ENCODE measurements around the gene PRM1.

The PRM1 gene

DNA sequence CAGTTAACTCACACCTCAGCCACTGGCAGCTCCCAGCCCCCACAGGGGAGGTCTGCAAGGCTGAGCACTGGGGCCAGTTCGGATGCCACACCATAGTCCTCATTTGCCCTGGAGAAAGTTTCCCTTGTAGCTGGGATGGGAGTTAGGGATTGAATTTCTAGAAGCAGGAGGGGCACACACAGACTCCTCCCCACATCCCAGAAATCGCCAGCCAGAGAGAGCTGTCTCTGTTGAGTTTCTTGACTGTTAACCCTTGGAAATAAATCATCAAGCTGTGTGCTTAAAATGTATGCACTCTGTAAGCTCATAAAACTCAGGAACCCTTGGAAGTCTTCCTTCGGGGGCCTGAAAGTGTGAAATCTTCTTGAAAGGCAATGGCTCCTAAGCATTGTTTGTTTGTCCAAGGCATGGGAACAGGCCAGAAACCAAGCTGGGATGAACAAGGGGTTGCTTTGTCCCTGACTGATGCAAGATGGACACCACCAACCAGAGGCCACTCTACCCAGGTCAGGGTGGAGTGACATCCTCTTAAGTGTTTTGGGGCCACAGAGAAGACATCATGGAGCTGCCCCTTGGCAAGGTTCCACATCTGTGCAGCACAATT lies 7.3 kb downstream of the PRM1 start:
- H3K23ac ChIP-seq (ENCODE audit: low read depth, low read length, poor library complexity): no peak overlapping the region
- H4K8ac ChIP-seq (ENCODE audit: low read depth, low read length): no peak overlapping the region
- H3K9ac ChIP-seq (ENCODE audit: low read depth, low read length, poor library complexity): no peak overlapping the region
- H3K27me3 ChIP-seq (ENCODE audit: control insufficient read depth in 3 of 3, insufficient read depth in 3 of 3, low read depth in 1 of 3, low read length in 3 of 3): no peaks in the 10 kb centered on the region
- H2AFZ ChIP-seq (ENCODE audit: low read length): peak overlapping the region; percentile 75
- WGBS, 2 donors (ENCODE audit: extremely low coverage in 2 of 2, insufficient read length in 2 of 2, insufficient replicate concordance in 1 of 2): no CpG with 5 or more reads among the region's 3 CpGs
- no peak overlapping the region for H3K14ac ChIP-seq (ENCODE audit: low read length)
- no peak overlapping the region for H3K4me3 ChIP-seq (ENCODE audit: low read length in 2 of 2)
- no peak for DNase-seq (ENCODE audit: low spot score)
- no peaks in the 10 kb centered on the region for H3K9me3 ChIP-seq (replicated peaks in 1 of 2; ENCODE audit: control insufficient read depth in 2 of 2, insufficient read depth in 1 of 2, low read depth in 1 of 2, low read length in 2 of 2)
- no peaks in the 10 kb centered on the region for H3K79me1 ChIP-seq (ENCODE audit: low read depth, low read length)
- H3K36me3 ChIP-seq (replicated peaks in 1 of 2; ENCODE audit: control insufficient read depth in 2 of 2, insufficient read depth in 2 of 2, low read length in 2 of 2): no peaks in the 10 kb centered on the region
- H2AK5ac ChIP-seq (ENCODE audit: low read depth, low read length): peak overlapping the region; percentile 53
- no peak overlapping the region for H2BK5ac ChIP-seq (ENCODE audit: low read length)
- H2BK12ac ChIP-seq (ENCODE audit: low read length): peak overlapping the region; percentile 78
- no peak overlapping the region for H3K4ac ChIP-seq (ENCODE audit: low read length)
- peak overlapping the region; percentile 89 for H3K18ac ChIP-seq (ENCODE audit: low read length)
- H3K4me1 ChIP-seq (ENCODE audit: control insufficient read depth in 2 of 2, insufficient read depth in 1 of 2, low read depth in 1 of 2, low read length in 2 of 2): peaks cover 6 to 10% of the 10 kb centered on the region in 2 donors
- H3K4me2 ChIP-seq (ENCODE audit: insufficient read depth, low read length, poor library complexity, severe bottlenecking): no peak overlapping the region
- no peak overlapping the region for H4K91ac ChIP-seq (ENCODE audit: low read depth, low read length, poor library complexity)
- no peak overlapping the region for H2BK120ac ChIP-seq (ENCODE audit: low read depth, low read length)
- H3K27ac ChIP-seq (replicated peaks; ENCODE audit: low read length): no peak overlapping the region
- H2BK15ac ChIP-seq (ENCODE audit: low read length): peak overlapping the region; percentile 88

DNA sequence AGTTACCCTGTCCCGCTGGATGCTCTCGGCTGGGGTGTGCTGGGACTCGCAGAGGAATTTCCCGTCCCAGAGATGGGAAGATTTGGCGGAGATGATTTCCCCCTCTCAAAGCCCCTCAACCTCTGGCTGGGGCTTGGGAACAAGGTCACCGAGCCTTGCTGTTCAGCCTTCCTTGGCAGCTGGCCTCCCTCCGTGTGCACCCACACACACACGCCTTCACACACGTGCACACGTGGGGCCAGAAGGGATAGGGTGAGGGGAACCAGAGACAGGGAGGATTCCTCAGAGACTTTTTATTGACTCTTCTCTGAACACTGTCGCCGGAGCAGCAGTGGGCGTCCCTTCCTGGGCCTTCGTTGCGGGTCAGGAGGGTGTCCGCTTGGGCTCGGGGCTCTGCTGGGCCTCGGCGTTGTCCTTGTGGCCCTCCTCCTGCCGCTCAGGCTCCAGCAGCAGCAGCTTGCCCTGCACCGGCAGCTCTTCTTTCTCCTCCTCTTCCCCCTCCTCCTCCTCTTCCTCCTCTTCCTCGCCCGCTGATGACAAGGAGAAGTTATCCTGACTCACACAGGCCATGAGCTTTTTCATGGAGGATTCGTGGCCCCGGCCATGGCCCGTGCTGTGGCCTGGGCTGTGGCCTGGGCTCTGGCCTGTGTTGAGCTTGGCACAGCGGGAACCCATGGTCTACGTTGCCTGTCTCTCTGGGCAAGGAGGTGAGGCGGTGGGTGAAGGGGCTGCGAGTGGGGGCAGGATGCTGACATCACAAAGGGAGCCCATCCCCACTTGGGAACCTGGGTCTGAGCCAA lies 8.0 kb downstream of the PRM1 start, which contains the start of gene PRM3:
PRM3 (minus strand) TSS at position 709 of the 800 bp plus-strand sequence; CDS start at position 675, 34 bp downstream.
- H3K79me1 ChIP-seq (ENCODE audit: low read depth, low read length): no peaks in the 10 kb centered on the region
- WGBS, 2 donors (ENCODE audit: extremely low coverage in 2 of 2, insufficient read length in 2 of 2, insufficient replicate concordance in 1 of 2): no CpG with 5 or more reads among the region's 30 CpGs
- no peak within 1 kb of the TSS for H3K27ac ChIP-seq (replicated peaks; ENCODE audit: low read length)
- no peak within 1 kb of the TSS for H3K4me3 ChIP-seq (ENCODE audit: low read length in 2 of 2)
- DNase-seq (ENCODE audit: low spot score): no peak
- H3K4me2 ChIP-seq (ENCODE audit: insufficient read depth, low read length, poor library complexity, severe bottlenecking): no peak within 1 kb of the TSS
- H2BK15ac ChIP-seq (ENCODE audit: low read length): peak within 1 kb of the TSS; percentile 91
- H3K9ac ChIP-seq (ENCODE audit: low read depth, low read length, poor library complexity): no peak within 1 kb of the TSS
- H3K36me3 ChIP-seq (replicated peaks in 1 of 2; ENCODE audit: control insufficient read depth in 2 of 2, insufficient read depth in 2 of 2, low read length in 2 of 2): no peaks in the 10 kb centered on the region
- H3K9me3 ChIP-seq (replicated peaks in 1 of 2; ENCODE audit: control insufficient read depth in 2 of 2, insufficient read depth in 1 of 2, low read depth in 1 of 2, low read length in 2 of 2): no peaks in the 10 kb centered on the region
- peak within 1 kb of the TSS; percentile 75 for H2AFZ ChIP-seq (ENCODE audit: low read length)
- peak within 1 kb of the TSS; percentile 53 for H2AK5ac ChIP-seq (ENCODE audit: low read depth, low read length)
- no peaks in the 10 kb centered on the region for H3K27me3 ChIP-seq (ENCODE audit: control insufficient read depth in 3 of 3, insufficient read depth in 3 of 3, low read depth in 1 of 3, low read length in 3 of 3)
- peak within 1 kb of the TSS; percentile 39 for H3K4ac ChIP-seq (ENCODE audit: low read length)
- H3K4me1 ChIP-seq (ENCODE audit: control insufficient read depth in 2 of 2, insufficient read depth in 1 of 2, low read depth in 1 of 2, low read length in 2 of 2): peaks cover 6 to 10% of the 10 kb centered on the region in 2 donors
- H4K91ac ChIP-seq (ENCODE audit: low read depth, low read length, poor library complexity): peak within 1 kb of the TSS; percentile 19
- no peak within 1 kb of the TSS for H2BK120ac ChIP-seq (ENCODE audit: low read depth, low read length)
- H4K8ac ChIP-seq (ENCODE audit: low read depth, low read length): no peak within 1 kb of the TSS
- H2BK5ac ChIP-seq (ENCODE audit: low read length): peak within 1 kb of the TSS; percentile 68
- peak within 1 kb of the TSS; percentile 78 for H2BK12ac ChIP-seq (ENCODE audit: low read length)
- peak within 1 kb of the TSS; percentile 65 for H3K14ac ChIP-seq (ENCODE audit: low read length)
- no peak within 1 kb of the TSS for H3K23ac ChIP-seq (ENCODE audit: low read depth, low read length, poor library complexity)
- H3K18ac ChIP-seq (ENCODE audit: low read length): peak within 1 kb of the TSS; percentile 89

DNA sequence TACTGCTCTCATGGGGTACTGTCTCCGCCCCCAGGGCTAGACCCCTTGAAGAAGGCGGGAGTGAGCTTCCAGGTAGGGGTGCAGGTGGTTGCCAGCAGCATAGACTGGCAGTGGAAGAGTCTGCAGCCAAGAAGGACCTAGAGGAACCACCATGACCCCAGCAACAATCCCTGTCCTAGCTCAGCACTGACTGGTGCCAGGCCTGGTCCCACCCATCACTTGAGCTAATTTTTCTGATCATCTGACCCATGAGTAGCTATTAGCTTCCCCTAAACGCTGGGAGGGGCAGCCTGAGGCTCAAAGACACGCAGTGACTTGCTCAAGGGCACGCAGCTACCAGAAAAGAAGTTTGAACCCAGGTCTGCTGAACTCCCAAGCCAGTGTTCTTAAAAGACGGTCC lies 8.6 kb downstream of the PRM1 start:
- Histone ChIP-seq H3K4me3 (ENCODE audit: low read length in 2 of 2) (no peak overlapping the region), H3K79me1 (ENCODE audit: low read depth, low read length) (no peaks in the 10 kb centered on the region), H2BK15ac (ENCODE audit: low read length) (peak overlapping the region; percentile 91), H3K14ac (ENCODE audit: low read length) (peak overlapping the region; percentile 65), H2AFZ (ENCODE audit: low read length) (peak overlapping the region; percentile 75), H4K8ac (ENCODE audit: low read depth, low read length) (no peak overlapping the region), H2AK5ac (ENCODE audit: low read depth, low read length) (peak overlapping the region; percentile 23), H4K91ac (ENCODE audit: low read depth, low read length, poor library complexity) (peak overlapping the region; percentile 19), H3K4ac (ENCODE audit: low read length) (no peak overlapping the region), H2BK120ac (ENCODE audit: low read depth, low read length) (no peak overlapping the region), H2BK5ac (ENCODE audit: low read length) (peak overlapping the region; percentile 68), H3K4me1 (ENCODE audit: control insufficient read depth in 2 of 2, insufficient read depth in 1 of 2, low read depth in 1 of 2, low read length in 2 of 2) (peaks cover 6 to 10% of the 10 kb centered on the region in 2 donors), H3K18ac (ENCODE audit: low read length) (peak overlapping the region; percentile 25), H3K4me2 (ENCODE audit: insufficient read depth, low read length, poor library complexity, severe bottlenecking) (no peak overlapping the region), H3K9ac (ENCODE audit: low read depth, low read length, poor library complexity) (no peak overlapping the region), H3K23ac (ENCODE audit: low read depth, low read length, poor library complexity) (no peak overlapping the region), H3K27ac (replicated peaks; ENCODE audit: low read length) (no peak overlapping the region), H3K9me3 (replicated peaks in 1 of 2; ENCODE audit: control insufficient read depth in 2 of 2, insufficient read depth in 1 of 2, low read depth in 1 of 2, low read length in 2 of 2) (no peaks in the 10 kb centered on the region), H3K36me3 (replicated peaks in 1 of 2; ENCODE audit: control insufficient read depth in 2 of 2, insufficient read depth in 2 of 2, low read length in 2 of 2) (no peaks in the 10 kb centered on the region), H2BK12ac (ENCODE audit: low read length) (no peak overlapping the region), H3K27me3 (ENCODE audit: control insufficient read depth in 3 of 3, insufficient read depth in 3 of 3, low read depth in 1 of 3, low read length in 3 of 3) (no peaks in the 10 kb centered on the region)
- no peak for DNase-seq (ENCODE audit: low spot score)
- WGBS, 2 donors (ENCODE audit: extremely low coverage in 2 of 2, insufficient read length in 2 of 2, insufficient replicate concordance in 1 of 2): no CpG with 5 or more reads among the region's 6 CpGs

DNA sequence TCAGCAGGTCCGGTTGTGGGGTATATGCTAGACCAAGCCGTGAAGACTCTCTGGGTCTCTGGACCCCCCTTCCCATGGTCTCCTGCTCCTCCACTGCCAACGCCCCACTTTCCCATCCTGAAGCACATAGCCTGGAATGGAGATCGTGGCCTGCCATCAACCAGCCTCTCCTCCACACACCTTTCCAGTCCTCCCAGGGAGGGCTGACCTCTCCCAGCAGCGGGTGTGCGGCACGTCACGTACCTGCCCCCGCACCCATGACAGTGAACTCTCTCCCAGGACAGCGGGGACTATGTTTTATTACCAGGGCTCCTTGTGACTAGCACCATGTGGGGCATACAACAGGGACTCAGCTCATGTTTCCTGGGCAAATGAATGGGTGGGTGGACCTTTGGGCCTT lies 9.5 kb downstream of the PRM1 start:
- Histone ChIP-seq H3K27ac (replicated peaks; ENCODE audit: low read length) (no peak overlapping the region), H3K4me2 (ENCODE audit: insufficient read depth, low read length, poor library complexity, severe bottlenecking) (no peak overlapping the region), H2BK5ac (ENCODE audit: low read length) (no peak overlapping the region), H3K18ac (ENCODE audit: low read length) (no peak overlapping the region), H4K91ac (ENCODE audit: low read depth, low read length, poor library complexity) (no peak overlapping the region), H2BK15ac (ENCODE audit: low read length) (no peak overlapping the region), H2BK120ac (ENCODE audit: low read depth, low read length) (no peak overlapping the region), H3K14ac (ENCODE audit: low read length) (no peak overlapping the region), H3K4me1 (ENCODE audit: control insufficient read depth in 2 of 2, insufficient read depth in 1 of 2, low read depth in 1 of 2, low read length in 2 of 2) (peaks cover 6 to 10% of the 10 kb centered on the region in 2 donors), H2AFZ (ENCODE audit: low read length) (no peak overlapping the region), H2BK12ac (ENCODE audit: low read length) (no peak overlapping the region), H3K9me3 (replicated peaks in 1 of 2; ENCODE audit: control insufficient read depth in 2 of 2, insufficient read depth in 1 of 2, low read depth in 1 of 2, low read length in 2 of 2) (no peaks in the 10 kb centered on the region), H4K8ac (ENCODE audit: low read depth, low read length) (no peak overlapping the region), H3K23ac (ENCODE audit: low read depth, low read length, poor library complexity) (no peak overlapping the region), H2AK5ac (ENCODE audit: low read depth, low read length) (no peak overlapping the region), H3K4ac (ENCODE audit: low read length) (no peak overlapping the region), H3K27me3 (ENCODE audit: control insufficient read depth in 3 of 3, insufficient read depth in 3 of 3, low read depth in 1 of 3, low read length in 3 of 3) (no peaks in the 10 kb centered on the region), H3K36me3 (replicated peaks in 1 of 2; ENCODE audit: control insufficient read depth in 2 of 2, insufficient read depth in 2 of 2, low read length in 2 of 2) (no peaks in the 10 kb centered on the region), H3K79me1 (ENCODE audit: low read depth, low read length) (no peaks in the 10 kb centered on the region), H3K9ac (ENCODE audit: low read depth, low read length, poor library complexity) (no peak overlapping the region), H3K4me3 (ENCODE audit: low read length in 2 of 2) (no peak overlapping the region)
- DNase-seq (ENCODE audit: low spot score): no peak
- no CpG with 5 or more reads among the region's 10 CpGs for WGBS, 2 donors (ENCODE audit: extremely low coverage in 2 of 2, insufficient read length in 2 of 2, insufficient replicate concordance in 1 of 2)

All from neuronal stem cell (in vitro differentiated cells).